IMR-90 (cell line): Measurements from ENCODE around the gene SRGAP3. TPM values are rescaled to one million over a fixed set of nuclear protein-coding genes. Genes with fewer than 3 reads are reported as not detected.

ENCODE experiments used
- ATAC-seq: fragments of 200-7000 bp; cut with Tn5 transposase; 2 replicates; pipeline ENCODE4 v1.9.1; 2020; ENCODE audit warnings: low read depth, mild to moderate bottlenecking, moderate library complexity
- BruUV-seq: library from RNA; stranded (reverse); fragments of 400-500 nt; replicated peaks from 2 replicates; lab custom pipeline; 2021; lab: Mats Ljungman, UMichigan
- CTCF ChIA-PET: fragments of 300-600 bp; formaldehyde crosslinking; extraction: SDS; loops from one replicate; lab custom pipeline; 2021; ENCODE audit warnings: antibody characterized with exemption; lab: Yijun Ruan, JAX
- POLR2A ChIA-PET: fragments of 300-600 bp; sonication (Branson Sonifier 250); formaldehyde crosslinking; loops from one replicate; lab custom pipeline; 2022; ENCODE audit warnings: antibody characterized with exemption; ENCODE audit not compliant: unreplicated experiment; lab: Charles Lee
- DNase-seq: peaks from one replicate; pipeline ENCODE4 v3.0.0; 2013
- H2AFZ ChIP-seq: replicated peaks from 2 replicates; pipeline ENCODE3; 2013; ENCODE audit warnings: low read length, mild to moderate bottlenecking; ENCODE audit not compliant: poor library complexity
- H2AK5ac ChIP-seq: 2 replicates; pipeline ENCODE4 v1.6.1; 2013; ENCODE audit warnings: low read depth, low read length, inconsistent platforms
- H2AK9ac ChIP-seq: replicated peaks from 2 replicates; pipeline ENCODE3; 2013; ENCODE audit warnings: mild to moderate bottlenecking, low read depth, low read length, moderate library complexity; ENCODE audit not compliant: poor library complexity
- H2BK120ac ChIP-seq: 2 replicates; pipeline ENCODE4 v1.6.1; 2013; ENCODE audit warnings: low read depth, low read length, inconsistent platforms
- H2BK15ac ChIP-seq: 3 replicates; pipeline ENCODE4 v1.6.1; 2013; ENCODE audit warnings: low read depth, low read length, inconsistent platforms
- H2BK20ac ChIP-seq: 2 replicates; pipeline ENCODE4 v1.6.1; 2013; ENCODE audit warnings: low read depth, mild to moderate bottlenecking, inconsistent platforms, low read length, moderate library complexity
- H2BK5ac ChIP-seq: 2 replicates; pipeline ENCODE4 v1.6.1; 2013; ENCODE audit warnings: mild to moderate bottlenecking, low read depth, low read length, inconsistent platforms; ENCODE audit not compliant: poor library complexity, severe bottlenecking
- H3K14ac ChIP-seq: replicated peaks from 2 replicates; pipeline ENCODE4 v1.6.1; 2013; ENCODE audit warnings: low read depth, low read length, inconsistent platforms
- H3K18ac ChIP-seq: 2 replicates; pipeline ENCODE4 v1.6.1; 2013; ENCODE audit warnings: low read depth, low read length, control low read depth
- H3K23ac ChIP-seq: 2 replicates; pipeline ENCODE4 v1.6.1; 2013; ENCODE audit warnings: low read depth, low read length, inconsistent platforms
- H3K27ac ChIP-seq: 2 replicates; pipeline ENCODE4 v1.5.1; 2013; ENCODE audit warnings: mild to moderate bottlenecking, control low read depth, low read length; ENCODE audit not compliant: insufficient read depth
- H3K27me3 ChIP-seq: 2 replicates; pipeline ENCODE4 v1.6.1; 2013; ENCODE audit warnings: low read length; ENCODE audit not compliant: control insufficient read depth, insufficient read depth
- H3K36me3 ChIP-seq: 2 replicates; pipeline ENCODE4 v1.6.1; 2013; ENCODE audit warnings: low read length, mixed read lengths; ENCODE audit not compliant: control insufficient read depth, insufficient read depth
- H3K4ac ChIP-seq: 2 replicates; pipeline ENCODE4 v1.6.1; 2013; ENCODE audit warnings: low read depth, low read length, inconsistent platforms
- H3K4me1 ChIP-seq: 2 replicates; pipeline ENCODE4 v1.6.1; 2013; ENCODE audit warnings: low read length, mixed read lengths; ENCODE audit not compliant: control insufficient read depth, insufficient read depth
- H3K4me2 ChIP-seq: 2 replicates; pipeline ENCODE4 v1.6.1; 2013; ENCODE audit warnings: low read depth, mild to moderate bottlenecking, control low read depth, low read length, moderate library complexity
- H3K4me3 ChIP-seq: 2 replicates; pipeline ENCODE4 v1.5.1; 2013; ENCODE audit warnings: low read depth, mild to moderate bottlenecking, control low read depth, low read length, moderate library complexity; ENCODE audit not compliant: insufficient read depth
- H3K56ac ChIP-seq: 2 replicates; pipeline ENCODE4 v1.6.1; 2013; ENCODE audit warnings: low read length, inconsistent platforms; ENCODE audit not compliant: insufficient read depth; ENCODE audit errors: extremely low read depth
- H3K79me1 ChIP-seq, 2 experiments: 2 replicates each; pipeline ENCODE4 v1.6.1; 2013; ENCODE audit warnings: low read length in 2 of 2, inconsistent platforms in 1 of 2, low read depth in 1 of 2
- H3K9ac ChIP-seq: 2 replicates; pipeline ENCODE4 v1.6.1; 2013; ENCODE audit warnings: low read depth, low read length, control low read depth
- H3K9me1 ChIP-seq: 2 replicates; pipeline ENCODE4 v1.6.1; 2013; ENCODE audit warnings: low read length, inconsistent platforms; ENCODE audit not compliant: insufficient read depth
- H3K9me3 ChIP-seq: 2 replicates; pipeline ENCODE4 v1.6.1; 2013; ENCODE audit warnings: low read length; ENCODE audit not compliant: control insufficient read depth, insufficient read depth
- H4K20me1 ChIP-seq: 2 replicates; pipeline ENCODE4 v1.6.1; 2013; ENCODE audit warnings: low read length, inconsistent platforms; ENCODE audit not compliant: insufficient read depth
- H4K5ac ChIP-seq: 2 replicates; pipeline ENCODE4 v1.6.1; 2013; ENCODE audit warnings: mild to moderate bottlenecking, low read depth, low read length, control low read depth
- H4K8ac ChIP-seq, 2 experiments: 2 replicates each; pipeline ENCODE4 v1.6.1; 2013; ENCODE audit warnings: low read depth in 2 of 2, low read length in 2 of 2, control low read depth in 1 of 2, inconsistent platforms in 1 of 2
- H4K91ac ChIP-seq: 2 replicates; pipeline ENCODE4 v1.6.1; 2013; ENCODE audit warnings: low read depth, low read length, inconsistent platforms; ENCODE audit not compliant: insufficient read depth
- CHD1 ChIP-seq: IDR thresholded peaks from 2 replicates; pipeline ENCODE4 v1.6.1; 2012; ENCODE audit warnings: low read depth, low read length, improper control_type of control experiment
- FOS ChIP-seq: fragments of 150-350 bp; IDR thresholded peaks from 2 replicates; pipeline ENCODE4 v1.6.1; 2016; ENCODE audit warnings: low read depth, low read length
- MXI1 ChIP-seq: IDR thresholded peaks from 2 replicates; pipeline ENCODE4 v1.6.1; 2012; ENCODE audit warnings: low read depth, mild to moderate bottlenecking, low read length, moderate library complexity, borderline replicate concordance
- NFE2L2 ChIP-seq: fragments of 150-350 bp; IDR thresholded peaks from 2 replicates; pipeline ENCODE4 v1.6.1; 2016; ENCODE audit warnings: low read depth, mild to moderate bottlenecking, low read length
- RAD21 ChIP-seq: IDR thresholded peaks from 2 replicates; pipeline ENCODE4 v1.6.1; 2012; ENCODE audit warnings: low read length, improper control_type of control experiment
- RFX5 ChIP-seq: IDR thresholded peaks from 2 replicates; pipeline ENCODE4 v1.8.0; 2012; ENCODE audit warnings: low read depth, mild to moderate bottlenecking, low read length, moderate library complexity
- WGBS, 2 experiments: methylation state at CpG; one replicate each; pipeline versions ENCODE4 v1.1.5 to v1.1.7; 2013; ENCODE audit warnings: missing lambda C conversion rate in 2 of 2; ENCODE audit not compliant: insufficient read length in 1 of 2; ENCODE audit errors: extremely low coverage in 2 of 2; 5-methylcytosine and 5-hydroxymethylcytosine counted together
- dilution Hi-C: fragments of 300-500 bp; cut with HindIII; formaldehyde crosslinking; loops from one replicate; pipeline ENCODE4 v1.14.3; 2018; ENCODE audit warnings: low sequenced_read_pairs; ENCODE audit not compliant: unreplicated experiment
- in situ Hi-C: fragments of 300-500 bp; cut with MboI; formaldehyde crosslinking; loops from 3 replicates; pipeline ENCODE4 v1.14.3; 2019; ENCODE audit warnings: low sequenced_read_pairs, inconsistent platforms, mixed read lengths
- intact Hi-C: fragments of 100-400 bp; cut with micrococcal nuclease; formaldehyde crosslinking; loops from 2 replicates; pipeline ENCODE4 v1.10.0; 2022
- polyA plus RNA-seq, 3 experiments: library from polyadenylated mRNA; depleted of rRNA; stranded (reverse); fragments of >200 nt; gene quantifications; 2 replicates each; pipeline ENCODE4 v1.2.3, GENCODE V29; 2012; ENCODE audit warnings: low replicate concordance in 1 of 3
- total RNA-seq: library from RNA; depleted of rRNA; stranded (reverse); fragments of >200 nt; gene quantifications from 2 replicates; pipeline ENCODE4 v1.2.3, GENCODE V29; 2012
- TF ChIP-seq, protein P1 (sequence below): conservative IDR thresholded peaks from 2 replicates; pipeline ENCODE4 v1.5.1; 2012; ENCODE audit warnings: mild to moderate bottlenecking, low read depth, low read length, improper control_type of control experiment
- TF ChIP-seq, protein P2 (sequence below): fragments of 150-350 bp; IDR thresholded peaks from 2 replicates; pipeline ENCODE4 v1.6.1; 2016; ENCODE audit warnings: low read depth, mild to moderate bottlenecking, low read length, moderate library complexity, borderline replicate concordance

SRGAP3 gene
- total and polyA plus RNA-seq, 2 of the 4 experiments (the other 2 are of a cell fraction) = 0.68 to 1.4 TPM

DNA sequence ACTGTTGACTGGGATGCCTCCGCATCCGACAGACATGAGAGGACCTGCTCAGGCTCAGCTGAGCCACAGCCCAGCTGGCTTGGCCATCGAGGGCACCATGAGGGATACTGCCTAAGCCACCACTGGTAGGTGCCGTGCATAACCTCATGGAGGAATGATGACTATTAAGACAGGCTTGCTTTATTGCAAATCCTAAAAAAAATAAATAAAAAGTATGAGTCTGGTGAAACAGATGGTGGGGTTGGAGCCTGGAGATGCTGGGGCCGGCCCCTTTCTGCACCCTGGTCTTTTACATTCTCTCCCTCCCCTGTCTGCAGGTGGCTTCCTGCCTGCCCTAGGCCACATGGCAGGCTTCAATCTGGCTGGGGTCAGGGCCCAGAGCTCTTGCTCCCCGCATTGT is 262.2 kb downstream of the SRGAP3 start:
- Histone ChIP-seq H4K5ac (no peak overlapping the region), H3K4me1 (no peaks in the 10 kb centered on the region), H3K4ac (no peak overlapping the region), H3K14ac (no peak overlapping the region), H3K4me2 (no peak overlapping the region), H2BK15ac (no peak overlapping the region), H2BK5ac (no peak overlapping the region), H3K18ac (no peak overlapping the region), H2AFZ (peak overlapping the region; percentile 56), H2AK5ac (no peak overlapping the region), H3K9me1 (no peaks in the 10 kb centered on the region), H3K9me3 (no peaks in the 10 kb centered on the region), H2AK9ac (no peak overlapping the region), H2BK20ac (no peak overlapping the region), H3K56ac (no peak overlapping the region), H4K8ac (no peak overlapping the region), H3K4me3 (no peak overlapping the region), H4K20me1 (no peaks in the 10 kb centered on the region), H4K91ac (no peak overlapping the region), H3K27me3 (peaks cover 4% of the 10 kb centered on the region), H3K79me1 (no peaks in the 10 kb centered on the region), H3K27ac (no peak overlapping the region), H3K36me3 (no peaks in the 10 kb centered on the region), H2BK120ac (no peak overlapping the region), H3K9ac (no peak overlapping the region), H3K23ac (no peak overlapping the region)
- in situ Hi-C loops = no loop called here
- no TSS peak for BruUV-seq
- 83% methylated on average over 2 of the region's 6 CpGs; no CpG with 5 or more reads in 1 of the 2 experiments for WGBS, 2 experiments
- intact Hi-C loops = no loop called here
- ChIA-PET POLR2A (no interaction called here), CTCF (interaction anchor here (0.5 to 2.8 kb wide), 10 partner anchors 8 to 318 kb away, joined by 3 to 8 read pairs (median 4); partner anchors contain the start of gene OXTR)
- dilution Hi-C loops = no loop called here
- ATAC-seq = peak; percentile 14; the same call in 1 of the 2 replicates
- peak; percentile 41 for DNase-seq
- TF ChIP-seq CHD1 (no peak), RFX5 (no peak), RAD21 (no peak), FOS (no peak), NFE2L2 (no peak), MXI1 (no peak)
- TF ChIP-seq, protein P1, sequence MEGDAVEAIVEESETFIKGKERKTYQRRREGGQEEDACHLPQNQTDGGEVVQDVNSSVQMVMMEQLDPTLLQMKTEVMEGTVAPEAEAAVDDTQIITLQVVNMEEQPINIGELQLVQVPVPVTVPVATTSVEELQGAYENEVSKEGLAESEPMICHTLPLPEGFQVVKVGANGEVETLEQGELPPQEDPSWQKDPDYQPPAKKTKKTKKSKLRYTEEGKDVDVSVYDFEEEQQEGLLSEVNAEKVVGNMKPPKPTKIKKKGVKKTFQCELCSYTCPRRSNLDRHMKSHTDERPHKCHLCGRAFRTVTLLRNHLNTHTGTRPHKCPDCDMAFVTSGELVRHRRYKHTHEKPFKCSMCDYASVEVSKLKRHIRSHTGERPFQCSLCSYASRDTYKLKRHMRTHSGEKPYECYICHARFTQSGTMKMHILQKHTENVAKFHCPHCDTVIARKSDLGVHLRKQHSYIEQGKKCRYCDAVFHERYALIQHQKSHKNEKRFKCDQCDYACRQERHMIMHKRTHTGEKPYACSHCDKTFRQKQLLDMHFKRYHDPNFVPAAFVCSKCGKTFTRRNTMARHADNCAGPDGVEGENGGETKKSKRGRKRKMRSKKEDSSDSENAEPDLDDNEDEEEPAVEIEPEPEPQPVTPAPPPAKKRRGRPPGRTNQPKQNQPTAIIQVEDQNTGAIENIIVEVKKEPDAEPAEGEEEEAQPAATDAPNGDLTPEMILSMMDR = no peak
- TF ChIP-seq, protein P2, sequence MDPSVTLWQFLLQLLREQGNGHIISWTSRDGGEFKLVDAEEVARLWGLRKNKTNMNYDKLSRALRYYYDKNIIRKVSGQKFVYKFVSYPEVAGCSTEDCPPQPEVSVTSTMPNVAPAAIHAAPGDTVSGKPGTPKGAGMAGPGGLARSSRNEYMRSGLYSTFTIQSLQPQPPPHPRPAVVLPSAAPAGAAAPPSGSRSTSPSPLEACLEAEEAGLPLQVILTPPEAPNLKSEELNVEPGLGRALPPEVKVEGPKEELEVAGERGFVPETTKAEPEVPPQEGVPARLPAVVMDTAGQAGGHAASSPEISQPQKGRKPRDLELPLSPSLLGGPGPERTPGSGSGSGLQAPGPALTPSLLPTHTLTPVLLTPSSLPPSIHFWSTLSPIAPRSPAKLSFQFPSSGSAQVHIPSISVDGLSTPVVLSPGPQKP = no peak
